HepG2 (cell line): ENCODE data around the gene TWNK. TPM values are rescaled to one million over a fixed set of nuclear protein-coding genes. Genes with fewer than 3 reads are reported as not detected.

Experiments used
- AGO2 ChIP-seq: fragments of 200-400 bp; formaldehyde crosslinking; optimal IDR thresholded peaks from 2 replicates; pipeline ENCODE3; 2017; ENCODE audit warnings: mild to moderate bottlenecking, low read depth, low read length, moderate library complexity
- ARNT2 ChIP-seq: sonication (generic); formaldehyde crosslinking; IDR thresholded peaks from 2 replicates; pipeline ENCODE4 v1.8.0; 2022; ENCODE audit warnings: mild to moderate bottlenecking, low read depth, missing genetic modification reagents, moderate library complexity
- ARNTL ChIP-seq: sonication (generic); formaldehyde crosslinking; IDR thresholded peaks from 2 replicates; pipeline ENCODE4 v1.4.0; 2020; ENCODE audit warnings: mild to moderate bottlenecking, missing genetic modification reagents
- GLI4 ChIP-seq: sonication (generic); formaldehyde crosslinking; IDR thresholded peaks from 2 replicates; pipeline ENCODE4 v1.5.1; 2020; ENCODE audit warnings: missing genetic modification reagents, mild to moderate bottlenecking, moderate library complexity, borderline replicate concordance
- KLF16 ChIP-seq, 2 experiments: sonication (generic) in 1 of 2; formaldehyde crosslinking in 1 of 2; IDR thresholded peaks; 2 replicates each; pipeline versions ENCODE4 v1.6.1 to v1.8.0; 2016 to 2023; ENCODE audit warnings: missing genetic modification reagents in 2 of 2, missing compliant biosample characterization in 1 of 2
- MED1 ChIP-seq: sonication (generic); formaldehyde crosslinking; IDR thresholded peaks from 2 replicates; pipeline ENCODE4 v1.4.0; 2020; ENCODE audit warnings: missing genetic modification reagents
- MED8 ChIP-seq: sonication (generic); formaldehyde crosslinking; IDR thresholded peaks from 2 replicates; pipeline ENCODE4 v1.8.1; 2023; ENCODE audit warnings: mild to moderate bottlenecking, missing genetic modification reagents; ENCODE audit not compliant: insufficient replicate concordance
- NFKB2 ChIP-seq: sonication (generic); formaldehyde crosslinking; IDR thresholded peaks from 2 replicates; pipeline ENCODE4 v1.4.0; 2020; ENCODE audit warnings: missing genetic modification reagents, borderline replicate concordance
- SNRNP70 ChIP-seq: fragments of 200-400 bp; formaldehyde crosslinking; IDR thresholded peaks from 2 replicates; pipeline ENCODE4 v1.6.1; 2017; ENCODE audit warnings: mild to moderate bottlenecking, low read depth, low read length, moderate library complexity
- SRSF4 ChIP-seq: fragments of 200-400 bp; formaldehyde crosslinking; IDR thresholded peaks from one replicate; pipeline ENCODE4 v1.6.1; 2018; ENCODE audit warnings: mild to moderate bottlenecking, low read depth, low read length, moderate library complexity; ENCODE audit not compliant: poor library complexity, severe bottlenecking
- XRCC5 ChIP-seq: fragments of 200-400 bp; formaldehyde crosslinking; optimal IDR thresholded peaks from 2 replicates; pipeline ENCODE3; 2017; ENCODE audit warnings: mild to moderate bottlenecking, low read length
- ZNF44 ChIP-seq: sonication (generic); formaldehyde crosslinking; IDR thresholded peaks from 2 replicates; pipeline ENCODE4 v1.5.1; 2020; ENCODE audit warnings: mild to moderate bottlenecking, missing genetic modification reagents
- ZNF496 ChIP-seq: sonication (generic); formaldehyde crosslinking; IDR thresholded peaks from 2 replicates; pipeline ENCODE4 v1.8.1; 2023; ENCODE audit warnings: mild to moderate bottlenecking, moderate library complexity, missing genetic modification reagents; ENCODE audit not compliant: insufficient replicate concordance
- ZNF567 ChIP-seq: sonication (generic); formaldehyde crosslinking; IDR thresholded peaks from 2 replicates; pipeline ENCODE4 v1.8.1; 2023; ENCODE audit warnings: mild to moderate bottlenecking, missing genetic modification reagents, borderline replicate concordance
- ZNF737 ChIP-seq: sonication (generic); formaldehyde crosslinking; IDR thresholded peaks from 2 replicates; pipeline ENCODE4 v1.5.0; 2020; ENCODE audit warnings: missing genetic modification reagents, mild to moderate bottlenecking, borderline replicate concordance
- ZNF780A ChIP-seq: sonication (generic); formaldehyde crosslinking; IDR thresholded peaks from 2 replicates; pipeline ENCODE4 v1.8.0; 2022; ENCODE audit warnings: mild to moderate bottlenecking, missing genetic modification reagents, moderate library complexity
- ZNF850 ChIP-seq: sonication (generic); formaldehyde crosslinking; conservative IDR thresholded peaks from 2 replicates; pipeline ENCODE4 v1.9.0; 2021; ENCODE audit warnings: mild to moderate bottlenecking, missing genetic modification reagents
- polyA plus RNA-seq, 8 experiments: library from polyadenylated mRNA; depleted of rRNA in 3 of 8; stranded (reverse) in 7 of 8; unstranded in 1 of 8; fragments of >200 nt; fragmentation: Illumina TruSeq in 4 of 8; extraction: Trizol in 4 of 8; gene quantifications; 2 replicates each; pipeline versions ENCODE4 v1.2.1 to v1.2.3, GENCODE V29; 2011 to 2016; ENCODE audit warnings: low read depth in 4 of 8, missing spikeins in 1 of 8, mixed read lengths in 1 of 8; ENCODE audit not compliant: insufficient read depth in 1 of 8
- total RNA-seq, 5 experiments: library from RNA; depleted of rRNA; stranded (reverse); fragments of >200 nt; fragmentation: Illumina TruSeq; extraction: Trizol; gene quantifications; 2 replicates each; pipeline ENCODE4 v1.2.3, GENCODE V29; 2016; ENCODE audit warnings: low read depth in 1 of 5
- TF ChIP-seq, protein P1 (sequence below): sonication (generic); formaldehyde crosslinking; IDR thresholded peaks from 2 replicates; pipeline ENCODE4 v1.9.0; 2022; ENCODE audit warnings: missing genetic modification reagents, mild to moderate bottlenecking, borderline replicate concordance
- TF ChIP-seq, protein P2 (sequence below): IDR thresholded peaks from 2 replicates; pipeline ENCODE4 v1.6.1; 2016; ENCODE audit warnings: missing compliant biosample characterization, missing genetic modification reagents, borderline replicate concordance
- TF ChIP-seq, protein P3 (sequence below): sonication (generic); formaldehyde crosslinking; IDR thresholded peaks from 2 replicates; pipeline ENCODE4 v1.4.0; 2020; ENCODE audit warnings: missing genetic modification reagents
- TF ChIP-seq, protein P4 (sequence below): sonication (generic); formaldehyde crosslinking; IDR thresholded peaks from 2 replicates; pipeline ENCODE4 v1.4.0; 2020; ENCODE audit warnings: missing genetic modification reagents, mild to moderate bottlenecking, borderline replicate concordance

Gene TWNK
- total and polyA plus RNA-seq, 2 of the 13 experiments (the other 11 are each of a cell fraction or from before 2014, with no cell fraction given) = 10.7 to 16.5 TPM

DNA sequence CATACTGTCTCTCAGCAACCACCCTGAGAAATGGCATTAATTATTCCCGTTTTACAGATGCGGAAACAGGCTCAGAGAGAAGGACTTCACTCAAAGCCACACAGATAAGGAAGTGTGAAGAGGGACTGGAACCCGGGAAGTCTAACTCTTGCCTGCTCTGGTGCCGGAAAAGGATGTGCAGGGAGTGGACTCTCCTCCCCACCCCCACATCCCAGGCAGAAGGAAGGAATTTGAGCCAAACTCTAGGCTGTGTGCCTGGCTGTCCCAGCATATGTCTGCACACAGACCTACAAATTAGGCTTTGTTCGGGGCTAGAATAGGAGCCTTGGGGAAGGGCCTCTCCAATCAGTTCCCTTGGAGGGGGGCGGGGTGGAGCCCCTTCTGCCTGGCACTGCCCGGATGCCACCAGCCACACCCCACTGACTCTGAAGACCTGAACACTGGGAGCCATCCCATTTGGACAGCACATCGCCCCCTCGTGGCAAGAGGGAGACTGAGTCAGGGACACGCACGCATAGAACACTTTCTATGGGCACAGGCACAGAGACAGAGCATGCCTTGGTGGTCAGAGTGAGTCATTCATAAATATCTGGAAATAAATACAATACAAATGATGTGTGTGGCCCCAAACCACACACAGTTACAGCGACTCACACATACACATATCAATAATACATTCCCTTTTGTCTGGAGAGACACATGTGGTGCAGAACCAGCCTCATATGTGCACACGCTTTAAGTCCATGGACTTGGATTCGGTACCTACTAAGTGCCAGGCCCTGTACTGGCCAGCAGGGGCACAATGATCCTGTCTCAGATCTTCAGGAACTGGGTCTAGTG is 25.4 kb downstream of the TWNK start (continued):
- TF ChIP-seq, protein P1, sequence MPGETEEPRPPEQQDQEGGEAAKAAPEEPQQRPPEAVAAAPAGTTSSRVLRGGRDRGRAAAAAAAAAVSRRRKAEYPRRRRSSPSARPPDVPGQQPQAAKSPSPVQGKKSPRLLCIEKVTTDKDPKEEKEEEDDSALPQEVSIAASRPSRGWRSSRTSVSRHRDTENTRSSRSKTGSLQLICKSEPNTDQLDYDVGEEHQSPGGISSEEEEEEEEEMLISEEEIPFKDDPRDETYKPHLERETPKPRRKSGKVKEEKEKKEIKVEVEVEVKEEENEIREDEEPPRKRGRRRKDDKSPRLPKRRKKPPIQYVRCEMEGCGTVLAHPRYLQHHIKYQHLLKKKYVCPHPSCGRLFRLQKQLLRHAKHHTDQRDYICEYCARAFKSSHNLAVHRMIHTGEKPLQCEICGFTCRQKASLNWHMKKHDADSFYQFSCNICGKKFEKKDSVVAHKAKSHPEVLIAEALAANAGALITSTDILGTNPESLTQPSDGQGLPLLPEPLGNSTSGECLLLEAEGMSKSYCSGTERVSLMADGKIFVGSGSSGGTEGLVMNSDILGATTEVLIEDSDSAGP (CRISPR knock-in tag) = peak; percentile 56
- TF ChIP-seq GLI4 (CRISPR knock-in tag) (no peak), MED1 (CRISPR knock-in tag) (0 out of 2 replicates have a peak, but pooled peaks have one; percentile 21), ZNF737 (CRISPR knock-in tag) (no peak), KLF16 (CRISPR knock-in tag; IDR thresholded peaks at IDR 0.05) (no peak), MED8 (CRISPR knock-in tag) (no peak), XRCC5 (peak; percentile 93), ZNF496 (no peak), ZNF567 (CRISPR knock-in tag) (no peak), ZNF780A (no peak), SRSF4 (no peak), NFKB2 (no peak), SNRNP70 (no peak), ARNT2 (CRISPR knock-in tag) (no peak), ZNF44 (no peak), ZNF850 (no peak), AGO2 (no peak), ARNTL (CRISPR knock-in tag) (0 out of 2 replicates have a peak, but pooled peaks have one; percentile 40)
- TF ChIP-seq, protein P2, sequence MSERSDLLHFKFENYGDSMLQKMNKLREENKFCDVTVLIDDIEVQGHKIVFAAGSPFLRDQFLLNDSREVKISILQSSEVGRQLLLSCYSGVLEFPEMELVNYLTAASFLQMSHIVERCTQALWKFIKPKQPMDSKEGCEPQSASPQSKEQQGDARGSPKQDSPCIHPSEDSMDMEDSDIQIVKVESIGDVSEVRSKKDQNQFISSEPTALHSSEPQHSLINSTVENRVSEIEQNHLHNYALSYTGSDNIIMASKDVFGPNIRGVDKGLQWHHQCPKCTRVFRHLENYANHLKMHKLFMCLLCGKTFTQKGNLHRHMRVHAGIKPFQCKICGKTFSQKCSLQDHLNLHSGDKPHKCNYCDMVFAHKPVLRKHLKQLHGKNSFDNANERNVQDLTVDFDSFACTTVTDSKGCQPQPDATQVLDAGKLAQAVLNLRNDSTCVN = peak; percentile 34; the same call in 1 of the 2 replicates
- TF ChIP-seq, protein P3, sequence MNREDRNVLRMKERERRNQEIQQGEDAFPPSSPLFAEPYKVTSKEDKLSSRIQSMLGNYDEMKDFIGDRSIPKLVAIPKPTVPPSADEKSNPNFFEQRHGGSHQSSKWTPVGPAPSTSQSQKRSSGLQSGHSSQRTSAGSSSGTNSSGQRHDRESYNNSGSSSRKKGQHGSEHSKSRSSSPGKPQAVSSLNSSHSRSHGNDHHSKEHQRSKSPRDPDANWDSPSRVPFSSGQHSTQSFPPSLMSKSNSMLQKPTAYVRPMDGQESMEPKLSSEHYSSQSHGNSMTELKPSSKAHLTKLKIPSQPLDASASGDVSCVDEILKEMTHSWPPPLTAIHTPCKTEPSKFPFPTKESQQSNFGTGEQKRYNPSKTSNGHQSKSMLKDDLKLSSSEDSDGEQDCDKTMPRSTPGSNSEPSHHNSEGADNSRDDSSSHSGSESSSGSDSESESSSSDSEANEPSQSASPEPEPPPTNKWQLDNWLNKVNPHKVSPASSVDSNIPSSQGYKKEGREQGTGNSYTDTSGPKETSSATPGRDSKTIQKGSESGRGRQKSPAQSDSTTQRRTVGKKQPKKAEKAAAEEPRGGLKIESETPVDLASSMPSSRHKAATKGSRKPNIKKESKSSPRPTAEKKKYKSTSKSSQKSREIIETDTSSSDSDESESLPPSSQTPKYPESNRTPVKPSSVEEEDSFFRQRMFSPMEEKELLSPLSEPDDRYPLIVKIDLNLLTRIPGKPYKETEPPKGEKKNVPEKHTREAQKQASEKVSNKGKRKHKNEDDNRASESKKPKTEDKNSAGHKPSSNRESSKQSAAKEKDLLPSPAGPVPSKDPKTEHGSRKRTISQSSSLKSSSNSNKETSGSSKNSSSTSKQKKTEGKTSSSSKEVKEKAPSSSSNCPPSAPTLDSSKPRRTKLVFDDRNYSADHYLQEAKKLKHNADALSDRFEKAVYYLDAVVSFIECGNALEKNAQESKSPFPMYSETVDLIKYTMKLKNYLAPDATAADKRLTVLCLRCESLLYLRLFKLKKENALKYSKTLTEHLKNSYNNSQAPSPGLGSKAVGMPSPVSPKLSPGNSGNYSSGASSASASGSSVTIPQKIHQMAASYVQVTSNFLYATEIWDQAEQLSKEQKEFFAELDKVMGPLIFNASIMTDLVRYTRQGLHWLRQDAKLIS = no peak
- TF ChIP-seq, protein P4, sequence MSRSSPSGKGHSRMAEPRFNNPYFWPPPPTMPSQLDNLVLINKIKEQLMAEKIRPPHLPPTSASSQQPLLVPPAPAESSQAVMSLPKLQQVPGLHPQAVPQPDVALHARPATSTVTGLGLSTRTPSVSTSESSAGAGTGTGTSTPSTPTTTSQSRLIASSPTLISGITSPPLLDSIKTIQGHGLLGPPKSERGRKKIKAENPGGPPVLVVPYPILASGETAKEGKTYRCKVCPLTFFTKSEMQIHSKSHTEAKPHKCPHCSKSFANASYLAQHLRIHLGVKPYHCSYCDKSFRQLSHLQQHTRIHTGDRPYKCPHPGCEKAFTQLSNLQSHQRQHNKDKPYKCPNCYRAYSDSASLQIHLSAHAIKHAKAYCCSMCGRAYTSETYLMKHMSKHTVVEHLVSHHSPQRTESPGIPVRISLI (CRISPR knock-in tag) = no peak
